Measurements from ENCODE around the gene DOK7. TPM values are rescaled to one million over a fixed set of nuclear protein-coding genes. Genes with fewer than 3 reads are reported as not detected.

The DOK7 gene
- polyA plus RNA-seq, 3 donors = 2.6 to 4.7 (median 2.8) TPM

GRCh38 chr4:3485886-3486540 is 22.9 kb downstream of the DOK7 start:
- DNase-seq = no peak

GRCh38 chr4:3486541-3487540 is 23.7 kb downstream of the DOK7 start:
- DNase-seq = no peak

GRCh38 chr4:3487861-3488260 is 24.8 kb downstream of the DOK7 start:
- no peak for DNase-seq

- DNase-seq = no peak
Observed at GRCh38 chr4:3488820-3489219, 25.7 kb downstream of the DOK7 start.

- no peak for DNase-seq
Observed at GRCh38 chr4:3489451-3489962, 26.4 kb downstream of the DOK7 start.

GRCh38 chr4:3491681-3492405 is 28.7 kb downstream of the DOK7 start:
- no peak for DNase-seq

GRCh38 chr4:3492741-3493719 is 29.9 kb downstream of the DOK7 start:
- no peak for DNase-seq

- no peak for DNase-seq
Observed at GRCh38 chr4:3493720-3494461, 30.8 kb downstream of the DOK7 start.

GRCh38 chr4:3494462-3494871 is 31.4 kb downstream of the DOK7 start:
- DNase-seq = no peak

GRCh38 chr4:3495204-3495975 is 32.3 kb downstream of the DOK7 start:
- DNase-seq = no peak

- DNase-seq = no peak
Observed at GRCh38 chr4:3496021-3496420, 32.9 kb downstream of the DOK7 start.

- DNase-seq = no peak
Observed at GRCh38 chr4:3497095-3497494, 34.0 kb downstream of the DOK7 start.

- no peak for DNase-seq
Observed at GRCh38 chr4:3497523-3498389, 34.6 kb downstream of the DOK7 start.

- no peak for DNase-seq
Observed at GRCh38 chr4:3498407-3498806, 35.3 kb downstream of the DOK7 start.

- no peak for DNase-seq
Observed at GRCh38 chr4:3498901-3499510, 35.9 kb downstream of the DOK7 start.

GRCh38 chr4:3499710-3500109 is 36.6 kb downstream of the DOK7 start:
- no peak for DNase-seq

- DNase-seq = no peak
Observed at GRCh38 chr4:3500111-3500510, 37.0 kb downstream of the DOK7 start.

GRCh38 chr4:3500634-3501101 is 37.6 kb downstream of the DOK7 start:
- no peak for DNase-seq
